ENCODE measurements around the gene RPL7A.

DNA sequence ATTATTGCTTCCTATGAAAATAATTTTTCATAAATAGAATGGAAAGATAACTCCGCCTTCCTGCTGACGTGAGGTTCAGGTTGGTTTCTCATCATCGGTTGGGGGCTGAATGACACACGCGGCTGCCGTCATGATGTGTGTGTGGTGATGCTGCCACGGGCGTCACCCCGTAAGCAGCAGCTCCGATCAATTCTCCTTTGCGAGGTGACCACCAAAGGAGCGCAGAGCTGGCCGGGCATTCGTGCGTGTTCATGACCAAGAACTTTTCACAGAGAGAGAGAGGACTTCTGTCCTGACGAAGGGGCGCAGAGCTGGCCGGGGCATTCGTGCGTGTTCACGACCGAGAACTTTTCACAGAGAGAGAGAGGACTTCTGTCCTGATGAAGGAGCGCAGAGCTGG lies 42.3 kb upstream of the RPL7A start:
- TF ChIP-seq, protein P1, sequence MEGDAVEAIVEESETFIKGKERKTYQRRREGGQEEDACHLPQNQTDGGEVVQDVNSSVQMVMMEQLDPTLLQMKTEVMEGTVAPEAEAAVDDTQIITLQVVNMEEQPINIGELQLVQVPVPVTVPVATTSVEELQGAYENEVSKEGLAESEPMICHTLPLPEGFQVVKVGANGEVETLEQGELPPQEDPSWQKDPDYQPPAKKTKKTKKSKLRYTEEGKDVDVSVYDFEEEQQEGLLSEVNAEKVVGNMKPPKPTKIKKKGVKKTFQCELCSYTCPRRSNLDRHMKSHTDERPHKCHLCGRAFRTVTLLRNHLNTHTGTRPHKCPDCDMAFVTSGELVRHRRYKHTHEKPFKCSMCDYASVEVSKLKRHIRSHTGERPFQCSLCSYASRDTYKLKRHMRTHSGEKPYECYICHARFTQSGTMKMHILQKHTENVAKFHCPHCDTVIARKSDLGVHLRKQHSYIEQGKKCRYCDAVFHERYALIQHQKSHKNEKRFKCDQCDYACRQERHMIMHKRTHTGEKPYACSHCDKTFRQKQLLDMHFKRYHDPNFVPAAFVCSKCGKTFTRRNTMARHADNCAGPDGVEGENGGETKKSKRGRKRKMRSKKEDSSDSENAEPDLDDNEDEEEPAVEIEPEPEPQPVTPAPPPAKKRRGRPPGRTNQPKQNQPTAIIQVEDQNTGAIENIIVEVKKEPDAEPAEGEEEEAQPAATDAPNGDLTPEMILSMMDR (IDR thresholded peaks at IDR 0.05) = no peak
- no peak for TF ChIP-seq POLR2A (IDR thresholded peaks at IDR 0.05)
